GM23338 (cell line): Measurements from ENCODE around the gene THYN1. TPM values are rescaled to one million over a fixed set of nuclear protein-coding genes. Genes with fewer than 3 reads are reported as not detected.

ENCODE experiments used
- ATAC-seq: fragments of 200-7000 bp; cut with Tn5 transposase; 3 replicates; pipeline ENCODE4 v1.9.1; 2020
- DNase-seq: peaks from one replicate; pipeline ENCODE4 v3.0.0-alpha.2; 2015; ENCODE audit warnings: low spot score
- H2AFZ ChIP-seq: fragments of 200-600 bp; sonication (generic); 2 replicates; pipeline ENCODE4 v1.8.0; 2016; ENCODE audit warnings: antibody characterized with exemption, mild to moderate bottlenecking, moderate library complexity
- H3F3A ChIP-seq: fragments of 200-600 bp; sonication (generic); replicated peaks from 2 replicates; pipeline ENCODE4 v1.8.0; 2017; ENCODE audit warnings: antibody characterized with exemption, mixed run types, low read depth
- H3K27ac ChIP-seq: fragments of 200-600 bp; sonication (generic); 2 replicates; pipeline ENCODE4 v1.6.1; 2016; ENCODE audit warnings: low read depth
- H3K27me3 ChIP-seq: fragments of 200-600 bp; sonication (generic); 2 replicates; pipeline ENCODE4 v1.8.0; 2016; ENCODE audit warnings: mild to moderate bottlenecking, mixed run types, moderate library complexity; ENCODE audit not compliant: insufficient read depth
- H3K36me3 ChIP-seq: fragments of 200-600 bp; sonication (generic); 2 replicates; pipeline ENCODE4 v1.8.0; 2016; ENCODE audit warnings: mild to moderate bottlenecking; ENCODE audit not compliant: insufficient read depth
- H3K4me1 ChIP-seq: fragments of 200-600 bp; sonication (generic); 2 replicates; pipeline ENCODE4 v1.8.0; 2016; ENCODE audit warnings: mild to moderate bottlenecking, moderate library complexity; ENCODE audit not compliant: insufficient read depth
- H3K4me2 ChIP-seq: fragments of 200-600 bp; sonication (generic); 2 replicates; pipeline ENCODE4 v1.7.1; 2017; ENCODE audit warnings: mixed run types
- H3K4me3 ChIP-seq: fragments of 200-600 bp; sonication (generic); 2 replicates; pipeline ENCODE4 v1.6.1; 2016; ENCODE audit warnings: mixed run types
- H3K79me2 ChIP-seq: fragments of 200-600 bp; sonication (generic); replicated peaks from 2 replicates; pipeline ENCODE4 v1.8.0; 2017; ENCODE audit warnings: mild to moderate bottlenecking; ENCODE audit not compliant: insufficient read depth
- H3K9me2 ChIP-seq: fragments of 200-600 bp; sonication (generic); 2 replicates; pipeline ENCODE4 v1.8.0; 2017; ENCODE audit not compliant: insufficient read depth
- H4K20me1 ChIP-seq: fragments of 200-600 bp; sonication (generic); replicated peaks from 2 replicates; pipeline ENCODE4 v1.8.0; 2017; ENCODE audit warnings: mild to moderate bottlenecking; ENCODE audit not compliant: insufficient read depth
- H3K27ac Mint-ChIP-seq: 2 replicates; pipeline ENCODE4 v1.8.0; 2020; ENCODE audit warnings: inconsistent platforms, mild to moderate bottlenecking, moderate library complexity, mixed read lengths
- H3K27me3 Mint-ChIP-seq: 3 replicates; pipeline ENCODE4 v1.8.0; 2022; ENCODE audit warnings: low read depth, mild to moderate bottlenecking, moderate library complexity, mixed read lengths, inconsistent platforms; ENCODE audit not compliant: insufficient read depth, poor library complexity
- H3K36me3 Mint-ChIP-seq: 3 replicates; pipeline ENCODE4 v1.8.0; 2021; ENCODE audit warnings: low read depth, mild to moderate bottlenecking, inconsistent platforms, moderate library complexity, mixed read lengths
- H3K4me1 Mint-ChIP-seq: 3 replicates; pipeline ENCODE4 v1.8.0; 2020; ENCODE audit warnings: mild to moderate bottlenecking, inconsistent platforms, mixed read lengths
- H3K4me3 Mint-ChIP-seq: 3 replicates; pipeline ENCODE4 v1.8.0; 2021; ENCODE audit warnings: moderate library complexity, mild to moderate bottlenecking, inconsistent platforms, mixed read lengths
- H3K9me3 Mint-ChIP-seq: 3 replicates; pipeline ENCODE4 v1.8.0; 2020; ENCODE audit warnings: moderate library complexity, mild to moderate bottlenecking, inconsistent platforms, mixed read lengths
- CREB1 ChIP-seq: fragments of 250-450 bp; sonication (Bioruptor Pico); IDR thresholded peaks from 2 replicates; pipeline ENCODE4 v1.5.0; 2020; ENCODE audit warnings: low read depth, mild to moderate bottlenecking, moderate library complexity
- ETS1 ChIP-seq: IDR thresholded peaks from 2 replicates; pipeline ENCODE4 v1.6.1; 2016; ENCODE audit warnings: antibody characterized with exemption
- EZH2 ChIP-seq: fragments of 200-600 bp; sonication (generic); IDR thresholded peaks from one replicate; pipeline ENCODE4 v1.8.0; 2017; ENCODE audit warnings: antibody characterized with exemption, mild to moderate bottlenecking, low read depth; ENCODE audit not compliant: unreplicated experiment
- EZH2phosphoT487 ChIP-seq: fragments of 200-600 bp; sonication (generic); IDR thresholded peaks from one replicate; pipeline ENCODE4 v1.8.1; 2018; ENCODE audit warnings: antibody characterized with exemption; ENCODE audit not compliant: unreplicated experiment
- JUNB ChIP-seq: IDR thresholded peaks from one replicate; pipeline ENCODE4 v1.6.1; 2016; ENCODE audit warnings: antibody characterized with exemption; ENCODE audit not compliant: unreplicated experiment
- NANOG ChIP-seq: IDR thresholded peaks from 2 replicates; pipeline ENCODE4 v1.6.1; 2016; ENCODE audit warnings: antibody characterized with exemption, borderline replicate concordance
- POLR2AphosphoS5 ChIP-seq: IDR thresholded peaks from 2 replicates; pipeline ENCODE4 v1.6.1; 2016; ENCODE audit warnings: antibody characterized with exemption, low read depth
- REST ChIP-seq: IDR thresholded peaks from one replicate; pipeline ENCODE4 v1.6.1; 2018; ENCODE audit warnings: antibody characterized with exemption; ENCODE audit not compliant: unreplicated experiment
- STAT1 ChIP-seq: IDR thresholded peaks from one replicate; pipeline ENCODE4 v1.6.1; 2016; ENCODE audit warnings: antibody characterized with exemption; ENCODE audit not compliant: unreplicated experiment
- ZNF114 ChIP-seq: fragments of 250-450 bp; sonication (Bioruptor Pico); IDR thresholded peaks from 2 replicates; pipeline ENCODE4 v1.5.0; 2020; ENCODE audit warnings: mild to moderate bottlenecking, moderate library complexity
- polyA plus RNA-seq: library from polyadenylated mRNA; unstranded; fragments of >200 nt; fragmentation: Nextera tagmentation; extraction: Ambion mirVana; gene quantifications from 2 replicates; pipeline ENCODE4 v1.2.1, GENCODE V29; 2016
- total RNA-seq: library from RNA; depleted of rRNA; stranded (reverse); fragments of >200 nt; shearing (Covaris generic); gene quantifications from 2 replicates; pipeline ENCODE4 v1.2.3, GENCODE V29; 2014

Gene THYN1
- total and polyA plus RNA-seq, 2 experiments from 2014 or later = 116 to 216 TPM

GRCh38 chr11:134200688-134201087 lies 52.5 kb downstream of the THYN1 start:
- Mint-ChIP-seq H3K4me3 (no peak overlapping the region), H3K9me3 (no peaks in the 10 kb centered on the region), H3K36me3 (peaks cover 71% of the 10 kb centered on the region), H3K27me3 (no peaks in the 10 kb centered on the region), H3K4me1 (peaks cover 14% of the 10 kb centered on the region; the same call in 2 of the 3 replicates), H3K27ac (no peak overlapping the region)
- Histone ChIP-seq H3K79me2 (peaks cover 3% of the 10 kb centered on the region), H3K4me2 (no peak overlapping the region), H3K27ac (no peak overlapping the region), H3K36me3 (peaks cover 35% of the 10 kb centered on the region), H3K27me3 (no peaks in the 10 kb centered on the region), H3K4me1 (peaks cover 4% of the 10 kb centered on the region; the same call in 1 of the 2 replicates), H3F3A (no peaks in the 10 kb centered on the region), H3K9me2 (no peaks in the 10 kb centered on the region), H3K4me3 (no peak overlapping the region), H4K20me1 (peaks cover 7% of the 10 kb centered on the region; the same call in 1 of the 2 replicates), H2AFZ (no peak overlapping the region)
- DNase-seq (no peak), ATAC-seq (no peak)
- TF ChIP-seq ZNF114 = no peak
- TF ChIP-seq POLR2AphosphoS5 = no peak
- TF ChIP-seq EZH2 = no peak
- no peak for TF ChIP-seq CREB1 (CRISPR knock-in tag)
- no peak for TF ChIP-seq REST
- TF ChIP-seq NANOG = no peak
- TF ChIP-seq STAT1 = no peak
- TF ChIP-seq EZH2phosphoT487 = no peak

- Histone ChIP-seq H2AFZ (no peak overlapping the region), H3K36me3 (peaks cover 37% of the 10 kb centered on the region), H3F3A (no peaks in the 10 kb centered on the region), H4K20me1 (peaks cover 9% of the 10 kb centered on the region; the same call in 1 of the 2 replicates), H3K27me3 (no peaks in the 10 kb centered on the region), H3K4me2 (no peak overlapping the region), H3K9me2 (no peaks in the 10 kb centered on the region), H3K4me3 (no peak overlapping the region), H3K27ac (no peak overlapping the region), H3K4me1 (peaks cover 4% of the 10 kb centered on the region; the same call in 1 of the 2 replicates), H3K79me2 (peaks cover 6% of the 10 kb centered on the region)
- no peak overlapping the region for H3K4me3 Mint-ChIP-seq
- ATAC-seq = no peak
- H3K4me1 Mint-ChIP-seq = peaks cover 14% of the 10 kb centered on the region; the same call in 2 of the 3 replicates
- no peaks in the 10 kb centered on the region for H3K9me3 Mint-ChIP-seq
- H3K27me3 Mint-ChIP-seq = no peaks in the 10 kb centered on the region
- peaks cover 69% of the 10 kb centered on the region for H3K36me3 Mint-ChIP-seq
- no peak for DNase-seq
- no peak overlapping the region for H3K27ac Mint-ChIP-seq
- TF ChIP-seq ETS1 = no peak
- no peak for TF ChIP-seq ZNF114
- no peak for TF ChIP-seq EZH2phosphoT487
- no peak for TF ChIP-seq REST
- TF ChIP-seq STAT1 = no peak
- no peak for TF ChIP-seq EZH2
- no peak for TF ChIP-seq JUNB
Observed at GRCh38 chr11:134199531-134199930, 53.6 kb downstream of the THYN1 start.
